ENCODE data around the gene CD300E.

CD300E gene

GRCh38 chr17:74642556-74642955 is 19.0 kb upstream of the CD300E start:
- peaks cover 37% of the 10 kb centered on the region for H3K27me3 ChIP-seq (ENCODE audit: insufficient read depth, poor library complexity, severe bottlenecking)
- no peaks in the 10 kb centered on the region for H3K4me1 ChIP-seq (ENCODE audit: insufficient read depth, poor library complexity, severe bottlenecking)
- H3K4me3 ChIP-seq (ENCODE audit: severe bottlenecking): no peak overlapping the region
- H3K36me3 ChIP-seq (ENCODE audit: low read depth): no peaks in the 10 kb centered on the region
- no peak overlapping the region for H3K27ac ChIP-seq (ENCODE audit: poor library complexity, severe bottlenecking)
- no peak for TF ChIP-seq CTCF (IDR thresholded peaks at IDR 0.05; ENCODE audit: poor library complexity, severe bottlenecking)
- no peak for DNase-seq (ENCODE audit: low spot score)
- ATAC-seq (ENCODE audit: low read depth): no peak
- H3K9me3 ChIP-seq (ENCODE audit: severe bottlenecking): no peaks in the 10 kb centered on the region

GRCh38 chr17:74641958-74642298 is 18.4 kb upstream of the CD300E start:
- TF ChIP-seq CTCF (IDR thresholded peaks at IDR 0.05; ENCODE audit: poor library complexity, severe bottlenecking): no peak
- ATAC-seq (ENCODE audit: low read depth): no peak
- Histone ChIP-seq H3K27me3 (ENCODE audit: insufficient read depth, poor library complexity, severe bottlenecking) (peaks cover 36% of the 10 kb centered on the region), H3K9me3 (ENCODE audit: severe bottlenecking) (no peaks in the 10 kb centered on the region), H3K36me3 (ENCODE audit: low read depth) (no peaks in the 10 kb centered on the region), H3K27ac (ENCODE audit: poor library complexity, severe bottlenecking) (no peak overlapping the region), H3K4me1 (ENCODE audit: insufficient read depth, poor library complexity, severe bottlenecking) (no peaks in the 10 kb centered on the region), H3K4me3 (ENCODE audit: severe bottlenecking) (no peak overlapping the region)
- DNase-seq (ENCODE audit: low spot score): no peak

- no peak for DNase-seq (ENCODE audit: low spot score)
Measured at GRCh38 chr17:74641224-74641957, 17.9 kb upstream of the CD300E start.

GRCh38 chr17:74639704-74640151 is 16.2 kb upstream of the CD300E start:
- H3K4me3 ChIP-seq (ENCODE audit: severe bottlenecking): no peak overlapping the region
- H3K4me1 ChIP-seq (ENCODE audit: insufficient read depth, poor library complexity, severe bottlenecking): no peaks in the 10 kb centered on the region
- H3K9me3 ChIP-seq (ENCODE audit: severe bottlenecking): no peaks in the 10 kb centered on the region
- H3K36me3 ChIP-seq (ENCODE audit: low read depth): no peaks in the 10 kb centered on the region
- peaks cover 29% of the 10 kb centered on the region for H3K27me3 ChIP-seq (ENCODE audit: insufficient read depth, poor library complexity, severe bottlenecking)
- ATAC-seq (ENCODE audit: low read depth): no peak
- no peak for TF ChIP-seq CTCF (IDR thresholded peaks at IDR 0.05; ENCODE audit: poor library complexity, severe bottlenecking)
- no peak overlapping the region for H3K27ac ChIP-seq (ENCODE audit: poor library complexity, severe bottlenecking)
- no peak for DNase-seq (ENCODE audit: low spot score)

More at GRCh38 chr17:74641224-74641957, 17.9 kb upstream of the CD300E start:
- no peak overlapping the region for H3K4me3 ChIP-seq (ENCODE audit: severe bottlenecking)
- H3K27me3 ChIP-seq (ENCODE audit: insufficient read depth, poor library complexity, severe bottlenecking): peaks cover 31% of the 10 kb centered on the region
- ATAC-seq (ENCODE audit: low read depth): no peak
- no peaks in the 10 kb centered on the region for H3K9me3 ChIP-seq (ENCODE audit: severe bottlenecking)
- H3K27ac ChIP-seq (ENCODE audit: poor library complexity, severe bottlenecking): no peak overlapping the region
- H3K36me3 ChIP-seq (ENCODE audit: low read depth): no peaks in the 10 kb centered on the region
- no peaks in the 10 kb centered on the region for H3K4me1 ChIP-seq (ENCODE audit: insufficient read depth, poor library complexity, severe bottlenecking)
- TF ChIP-seq CTCF (IDR thresholded peaks at IDR 0.05; ENCODE audit: poor library complexity, severe bottlenecking): no peak

GRCh38 chr17:74637926-74638325 is 14.4 kb upstream of the CD300E start:
- Histone ChIP-seq H3K27me3 (ENCODE audit: insufficient read depth, poor library complexity, severe bottlenecking) (peaks cover 19% of the 10 kb centered on the region), H3K9me3 (ENCODE audit: severe bottlenecking) (no peaks in the 10 kb centered on the region)

More at GRCh38 chr17:74637926-74638325, 14.4 kb upstream of the CD300E start:
- no peak overlapping the region for H3K4me3 ChIP-seq (ENCODE audit: severe bottlenecking)
- no peaks in the 10 kb centered on the region for H3K36me3 ChIP-seq (ENCODE audit: low read depth)
- no peaks in the 10 kb centered on the region for H3K4me1 ChIP-seq (ENCODE audit: insufficient read depth, poor library complexity, severe bottlenecking)
- H3K27ac ChIP-seq (ENCODE audit: poor library complexity, severe bottlenecking): no peak overlapping the region
- no peak for ATAC-seq (ENCODE audit: low read depth)
- no peak for DNase-seq (ENCODE audit: low spot score)
- TF ChIP-seq CTCF (IDR thresholded peaks at IDR 0.05; ENCODE audit: poor library complexity, severe bottlenecking): no peak

Measured in RWPE2 (cell line).